Neutrophil (primary cell): ENCODE results near the gene SORD.

Experiments used
- H3K27ac ChIP-seq: fragments of 200-600 bp; sonication (generic); 2 replicates; pipeline ENCODE4 v1.5.1; 2016; ENCODE audit warnings: mild to moderate bottlenecking, moderate library complexity
- H3K27me3 ChIP-seq: fragments of 200-600 bp; sonication (generic); 2 replicates; pipeline ENCODE4 v1.6.0; 2016; ENCODE audit warnings: mild to moderate bottlenecking
- H3K36me3 ChIP-seq: fragments of 200-600 bp; sonication (generic); 2 replicates; pipeline ENCODE4 v1.5.1; 2017
- H3K4me1 ChIP-seq, 2 experiments: fragments of 200-600 bp in 1 of 2; sonication (generic) in 1 of 2; 1 replicate in 1 of 2; 2 replicates in 1 of 2; pipeline versions ENCODE4 v1.5.1 to v1.6.1; 2013 to 2016; ENCODE audit warnings: low read depth in 1 of 2, low read length in 1 of 2, mild to moderate bottlenecking in 1 of 2, moderate library complexity in 1 of 2; ENCODE audit not compliant: control insufficient read depth in 1 of 2, insufficient read depth in 1 of 2
- H3K4me3 ChIP-seq, 2 experiments: fragments of 200-600 bp in 1 of 2; sonication (generic) in 1 of 2; 1 replicate in 1 of 2; 2 replicates in 1 of 2; pipeline ENCODE4 v1.5.1; 2013 to 2016; ENCODE audit warnings: low read depth in 1 of 2, low read length in 1 of 2, mild to moderate bottlenecking in 1 of 2, moderate library complexity in 1 of 2
- H3K9me3 ChIP-seq: fragments of 200-600 bp; sonication (generic); 2 replicates; pipeline ENCODE4 v1.5.1; 2016
- CTCF ChIP-seq: fragments of 200-600 bp; sonication (generic); IDR thresholded peaks from 2 replicates; pipeline ENCODE4 v1.5.1; 2016; ENCODE audit warnings: antibody characterized with exemption

SORD gene

GRCh38 chr15:45118131-45118588, 95.2 kb downstream of the SORD start:
- Histone ChIP-seq H3K27me3 (peaks cover 97% of the 10 kb centered on the region), H3K4me3 (peak overlapping the region; percentile 28 to 33), H3K9me3 (no peaks in the 10 kb centered on the region), H3K36me3 (no peaks in the 10 kb centered on the region), H3K4me1 (peaks cover 11 to 20% of the 10 kb centered on the region in 2 experiments), H3K27ac (no peak overlapping the region)
- peak; percentile 97 for TF ChIP-seq CTCF

DNA sequence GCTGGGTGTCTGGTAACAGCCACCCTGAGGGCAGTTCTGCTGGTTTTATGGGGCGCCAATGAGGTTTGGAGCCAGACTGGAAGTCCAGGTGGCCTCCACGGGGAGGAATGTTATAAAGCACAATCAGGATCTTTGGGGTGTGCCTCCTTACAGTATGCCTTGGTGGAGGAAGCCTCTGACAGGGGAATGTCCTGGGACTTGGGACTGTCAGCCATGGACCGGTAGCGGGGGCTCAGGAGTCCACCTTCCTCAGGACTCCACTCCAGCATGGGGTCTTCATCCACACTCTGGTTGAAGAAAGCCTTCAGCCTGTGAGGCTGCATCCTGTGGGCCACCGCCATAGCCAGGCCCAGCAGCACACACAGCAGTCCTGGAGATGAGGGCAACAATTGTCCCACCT, 96.0 kb downstream of the SORD start:
- Histone ChIP-seq H3K4me1 (peaks cover 11 to 20% of the 10 kb centered on the region in 2 experiments), H3K27me3 (peaks cover 97% of the 10 kb centered on the region), H3K27ac (no peak overlapping the region), H3K36me3 (no peaks in the 10 kb centered on the region), H3K9me3 (no peaks in the 10 kb centered on the region), H3K4me3 (no peak overlapping the region)
- no peak for TF ChIP-seq CTCF

DNA sequence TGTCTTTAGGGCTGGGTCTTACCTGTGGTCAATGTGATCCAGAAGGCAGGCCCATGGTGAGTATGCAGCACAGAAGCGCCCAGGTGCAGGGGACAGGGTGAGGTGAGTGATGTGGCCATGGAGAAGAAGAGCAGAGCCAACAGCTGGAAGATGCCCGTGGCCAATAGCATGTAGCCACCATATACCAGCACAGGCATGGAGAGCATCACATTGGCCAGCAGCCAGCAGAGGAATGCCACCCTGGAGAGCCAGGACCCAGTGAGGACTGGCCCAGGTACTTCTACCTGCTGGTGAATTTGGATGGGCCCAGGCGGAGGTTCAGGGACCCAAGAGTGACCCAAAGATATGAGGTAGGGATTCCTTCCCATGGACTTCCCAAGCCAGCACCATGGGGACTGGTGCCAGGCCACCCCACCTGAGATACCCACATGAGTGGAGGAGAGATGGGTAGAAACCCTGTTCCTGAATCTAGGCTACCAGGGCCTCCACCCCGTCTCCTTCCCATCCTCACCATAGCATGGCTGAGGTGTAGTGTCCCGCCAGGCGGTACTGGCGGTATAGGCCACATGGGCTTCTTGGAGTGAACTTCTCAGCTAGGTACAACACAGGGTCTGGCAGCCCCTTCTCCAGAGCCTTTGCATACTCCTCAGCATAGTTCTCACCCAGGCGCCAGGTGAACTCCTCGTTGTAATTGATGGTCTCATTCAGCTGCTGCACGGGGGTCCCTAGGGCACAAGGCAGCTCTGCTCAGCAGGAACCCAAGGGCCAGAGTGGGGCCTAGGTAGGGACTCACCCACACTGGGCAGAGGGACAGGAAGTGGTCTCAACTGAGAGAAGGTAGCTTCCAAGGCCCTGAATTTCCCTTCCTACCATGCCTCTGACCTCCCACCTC, 97.3 kb downstream of the SORD start:
- H3K27me3 ChIP-seq = peaks cover 96% of the 10 kb centered on the region
- no peak overlapping the region for H3K4me3 ChIP-seq
- H3K9me3 ChIP-seq = no peaks in the 10 kb centered on the region
- peaks cover 11 to 20% of the 10 kb centered on the region in 2 experiments for H3K4me1 ChIP-seq
- H3K27ac ChIP-seq = no peak overlapping the region
- H3K36me3 ChIP-seq = no peaks in the 10 kb centered on the region
- no peak for TF ChIP-seq CTCF

DNA sequence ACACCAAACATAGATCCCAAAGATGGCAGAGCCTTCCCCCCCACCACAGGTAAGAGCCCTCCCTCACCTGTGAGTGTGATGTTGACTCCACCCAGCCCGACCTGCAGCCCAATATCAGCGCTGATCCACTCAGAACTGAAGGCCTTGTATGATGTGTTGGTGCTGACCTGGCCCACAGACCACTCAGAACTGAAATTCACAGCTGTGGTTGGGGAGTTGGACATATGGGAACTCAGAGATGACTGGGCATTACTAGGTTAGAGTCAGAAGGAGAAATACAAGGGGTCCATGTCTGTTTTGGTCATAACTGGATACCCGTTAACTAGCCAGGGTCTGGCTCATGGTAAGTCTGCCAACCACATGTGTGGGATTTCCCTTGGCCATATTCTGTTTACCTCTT, 98.0 kb downstream of the SORD start:
- TF ChIP-seq CTCF = no peak
- H3K27me3 ChIP-seq = peaks cover 96% of the 10 kb centered on the region
- H3K4me1 ChIP-seq = peaks cover 11 to 20% of the 10 kb centered on the region in 2 experiments
- no peak overlapping the region for H3K4me3 ChIP-seq
- no peak overlapping the region for H3K27ac ChIP-seq
- no peaks in the 10 kb centered on the region for H3K9me3 ChIP-seq
- H3K36me3 ChIP-seq = no peaks in the 10 kb centered on the region

GRCh38 chr15:45121706-45122417, 98.9 kb downstream of the SORD start:
- no peak for TF ChIP-seq CTCF
- no peak overlapping the region for H3K4me3 ChIP-seq

More at GRCh38 chr15:45121706-45122417, 98.9 kb downstream of the SORD start:
- Histone ChIP-seq H3K27ac (no peak overlapping the region), H3K4me1 (peaks cover 8 to 13% of the 10 kb centered on the region in 2 experiments), H3K27me3 (peaks cover 96% of the 10 kb centered on the region), H3K36me3 (no peaks in the 10 kb centered on the region), H3K9me3 (no peaks in the 10 kb centered on the region)
